Heart left ventricle (tissue), 13 donors: ENCODE results near the gene IL37.

ENCODE experiments used
- POLR2A ChIP-seq, 2 donors: fragments of 450-650 bp; IDR thresholded peaks; one replicate each; pipeline ENCODE4 v1.6.1; 2017; ENCODE audit warnings: antibody characterized with exemption in 2 of 2, mild to moderate bottlenecking in 2 of 2, moderate library complexity in 2 of 2
- TF ChIP-seq, protein P1 (sequence below), 12 donors: fragments of 200-600 bp; sonication (generic) in 4 of 12; IDR thresholded peaks; one replicate each; pipeline versions ENCODE4 v1.5.0 to v1.8.0; 2018 to 2022; ENCODE audit warnings: antibody characterized with exemption in 12 of 12, mild to moderate bottlenecking in 5 of 12
- donor health status: ischemic (EF 13 %, LVEDD 7.1; RV severe dilation, severe dysfunction).
- donor health status: DM: no; HTN: yes; CAD: no.
- donor health status: DM: no; HTN: no; CAD: no.
- donor health status: ischemic (EF 25% LVEDD 6.9; RV normal size, moderate dysfunction).
- donor health status: ischemic (EF 25% LVEDD 5.7; RV mildly dilated, moderate dysfunction).
- donor health status: ischemic (EF 35%, LVEDD 5.7; RV mildly dilated, moderate dysfunction).
- donor health status: nonischemic (EF 11% LVEDD 7.7; RV severe dilation, severe dysfunction).
- donor health status: DM: yes; HTN: yes; CAD: no.
- donor health status: PGD.
- donor health status: ischemic (EF 29% LVEDD 5.4; RV normal size, mild dysfunction).
- donor health status: nonischemic (EF 23%, LVEDD 6.1; RV moderate dilation, normal function).

DNA sequence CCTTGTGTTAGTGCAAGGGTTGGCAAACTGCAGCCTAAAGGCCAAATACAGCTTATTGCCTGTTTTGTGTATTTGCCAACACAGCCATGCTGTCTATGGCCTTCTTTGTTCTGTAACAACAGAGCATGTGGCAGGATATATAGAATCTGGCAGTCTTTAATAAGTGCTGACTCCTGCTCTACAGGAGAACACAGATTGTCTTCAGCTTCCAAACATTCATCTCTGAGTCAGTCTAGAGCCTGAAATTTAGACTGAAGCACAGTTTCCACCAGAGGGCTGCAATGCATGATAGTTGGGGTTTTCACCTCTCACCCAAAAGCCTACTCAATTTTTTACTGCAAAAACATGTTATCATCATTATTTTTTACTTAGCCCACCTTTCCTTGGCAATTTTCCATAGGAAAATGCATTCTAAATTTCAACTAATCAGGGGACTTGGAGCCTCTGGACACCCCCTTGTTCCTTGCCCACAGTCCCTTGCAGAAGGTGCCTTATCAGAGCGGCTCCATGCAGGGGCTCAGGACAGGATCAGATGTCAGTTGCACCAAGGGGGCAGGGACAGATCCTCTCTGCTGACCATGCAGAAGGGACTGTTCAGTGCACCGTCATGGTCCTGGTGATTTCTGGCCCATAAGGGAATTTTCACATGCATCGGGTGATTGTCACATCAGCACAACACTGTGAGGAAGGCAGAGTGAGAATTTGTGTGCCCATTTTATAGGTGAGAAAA lies 12.4 kb downstream of the IL37 start:
- TF ChIP-seq, protein P1, sequence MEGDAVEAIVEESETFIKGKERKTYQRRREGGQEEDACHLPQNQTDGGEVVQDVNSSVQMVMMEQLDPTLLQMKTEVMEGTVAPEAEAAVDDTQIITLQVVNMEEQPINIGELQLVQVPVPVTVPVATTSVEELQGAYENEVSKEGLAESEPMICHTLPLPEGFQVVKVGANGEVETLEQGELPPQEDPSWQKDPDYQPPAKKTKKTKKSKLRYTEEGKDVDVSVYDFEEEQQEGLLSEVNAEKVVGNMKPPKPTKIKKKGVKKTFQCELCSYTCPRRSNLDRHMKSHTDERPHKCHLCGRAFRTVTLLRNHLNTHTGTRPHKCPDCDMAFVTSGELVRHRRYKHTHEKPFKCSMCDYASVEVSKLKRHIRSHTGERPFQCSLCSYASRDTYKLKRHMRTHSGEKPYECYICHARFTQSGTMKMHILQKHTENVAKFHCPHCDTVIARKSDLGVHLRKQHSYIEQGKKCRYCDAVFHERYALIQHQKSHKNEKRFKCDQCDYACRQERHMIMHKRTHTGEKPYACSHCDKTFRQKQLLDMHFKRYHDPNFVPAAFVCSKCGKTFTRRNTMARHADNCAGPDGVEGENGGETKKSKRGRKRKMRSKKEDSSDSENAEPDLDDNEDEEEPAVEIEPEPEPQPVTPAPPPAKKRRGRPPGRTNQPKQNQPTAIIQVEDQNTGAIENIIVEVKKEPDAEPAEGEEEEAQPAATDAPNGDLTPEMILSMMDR (IDR thresholded peaks at IDR 0.05), result no peak
- TF ChIP-seq POLR2A (IDR thresholded peaks at IDR 0.05), result no peak
